ENCODE data around the gene CARMIL1.

DNA sequence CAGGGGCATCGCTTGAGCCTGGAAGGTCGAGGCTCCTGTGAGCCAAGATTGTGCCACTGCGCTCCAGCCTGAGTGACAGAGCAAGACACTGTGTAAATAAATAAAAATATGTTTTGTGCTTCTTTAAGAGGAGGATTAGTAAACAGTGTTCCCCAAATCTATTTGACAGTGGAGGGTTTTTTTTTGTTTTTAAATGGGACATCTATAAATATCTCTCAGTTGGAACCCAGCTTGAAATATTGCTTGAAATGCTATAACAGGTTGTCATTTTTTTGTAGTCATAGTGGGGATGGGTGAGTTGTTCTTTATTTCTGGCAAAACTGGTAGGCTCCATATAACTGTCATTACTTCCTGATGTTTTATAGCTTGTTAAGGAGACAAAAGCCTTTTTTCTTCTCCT is 54.3 kb downstream of the CARMIL1 start:
- TF ChIP-seq, protein P1, sequence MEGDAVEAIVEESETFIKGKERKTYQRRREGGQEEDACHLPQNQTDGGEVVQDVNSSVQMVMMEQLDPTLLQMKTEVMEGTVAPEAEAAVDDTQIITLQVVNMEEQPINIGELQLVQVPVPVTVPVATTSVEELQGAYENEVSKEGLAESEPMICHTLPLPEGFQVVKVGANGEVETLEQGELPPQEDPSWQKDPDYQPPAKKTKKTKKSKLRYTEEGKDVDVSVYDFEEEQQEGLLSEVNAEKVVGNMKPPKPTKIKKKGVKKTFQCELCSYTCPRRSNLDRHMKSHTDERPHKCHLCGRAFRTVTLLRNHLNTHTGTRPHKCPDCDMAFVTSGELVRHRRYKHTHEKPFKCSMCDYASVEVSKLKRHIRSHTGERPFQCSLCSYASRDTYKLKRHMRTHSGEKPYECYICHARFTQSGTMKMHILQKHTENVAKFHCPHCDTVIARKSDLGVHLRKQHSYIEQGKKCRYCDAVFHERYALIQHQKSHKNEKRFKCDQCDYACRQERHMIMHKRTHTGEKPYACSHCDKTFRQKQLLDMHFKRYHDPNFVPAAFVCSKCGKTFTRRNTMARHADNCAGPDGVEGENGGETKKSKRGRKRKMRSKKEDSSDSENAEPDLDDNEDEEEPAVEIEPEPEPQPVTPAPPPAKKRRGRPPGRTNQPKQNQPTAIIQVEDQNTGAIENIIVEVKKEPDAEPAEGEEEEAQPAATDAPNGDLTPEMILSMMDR (IDR thresholded peaks at IDR 0.05; ENCODE audit: low read depth, low read length), result no peak
- no peak for TF ChIP-seq EZH2phosphoT487 (IDR thresholded peaks at IDR 0.05; ENCODE audit: low read depth)
